Measurements from ENCODE around the gene MAST4.

MAST4 gene

DNA sequence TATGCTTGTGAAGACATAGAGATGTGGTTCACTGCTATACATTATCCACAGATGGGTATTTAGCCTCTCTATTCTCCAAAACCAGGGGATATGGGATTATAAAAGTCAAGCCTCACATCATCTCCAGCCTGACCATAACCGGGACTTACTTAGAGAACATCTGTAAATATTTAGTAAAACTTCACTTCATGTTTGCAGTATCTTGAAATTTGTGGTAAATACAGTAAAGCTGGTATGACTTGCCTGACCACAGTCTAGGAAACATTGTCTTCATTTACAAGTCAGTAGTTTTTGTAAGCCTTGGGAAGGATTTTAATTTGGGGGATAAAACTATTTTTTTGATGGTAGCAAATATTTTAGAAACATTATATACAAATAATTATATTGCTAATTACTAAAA is 64.2 kb downstream of the MAST4 start:
- TF ChIP-seq, protein P1, sequence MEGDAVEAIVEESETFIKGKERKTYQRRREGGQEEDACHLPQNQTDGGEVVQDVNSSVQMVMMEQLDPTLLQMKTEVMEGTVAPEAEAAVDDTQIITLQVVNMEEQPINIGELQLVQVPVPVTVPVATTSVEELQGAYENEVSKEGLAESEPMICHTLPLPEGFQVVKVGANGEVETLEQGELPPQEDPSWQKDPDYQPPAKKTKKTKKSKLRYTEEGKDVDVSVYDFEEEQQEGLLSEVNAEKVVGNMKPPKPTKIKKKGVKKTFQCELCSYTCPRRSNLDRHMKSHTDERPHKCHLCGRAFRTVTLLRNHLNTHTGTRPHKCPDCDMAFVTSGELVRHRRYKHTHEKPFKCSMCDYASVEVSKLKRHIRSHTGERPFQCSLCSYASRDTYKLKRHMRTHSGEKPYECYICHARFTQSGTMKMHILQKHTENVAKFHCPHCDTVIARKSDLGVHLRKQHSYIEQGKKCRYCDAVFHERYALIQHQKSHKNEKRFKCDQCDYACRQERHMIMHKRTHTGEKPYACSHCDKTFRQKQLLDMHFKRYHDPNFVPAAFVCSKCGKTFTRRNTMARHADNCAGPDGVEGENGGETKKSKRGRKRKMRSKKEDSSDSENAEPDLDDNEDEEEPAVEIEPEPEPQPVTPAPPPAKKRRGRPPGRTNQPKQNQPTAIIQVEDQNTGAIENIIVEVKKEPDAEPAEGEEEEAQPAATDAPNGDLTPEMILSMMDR (conservative IDR thresholded peaks at IDR 0.05; ENCODE audit: control insufficient read depth, insufficient read depth, low read depth, low read length): no peak
- H3K4me3 ChIP-seq (ENCODE audit: control insufficient read depth, low read depth, low read length): no peak overlapping the region
- peak; percentile 36 for DNase-seq (ENCODE audit: low read depth)

DNA sequence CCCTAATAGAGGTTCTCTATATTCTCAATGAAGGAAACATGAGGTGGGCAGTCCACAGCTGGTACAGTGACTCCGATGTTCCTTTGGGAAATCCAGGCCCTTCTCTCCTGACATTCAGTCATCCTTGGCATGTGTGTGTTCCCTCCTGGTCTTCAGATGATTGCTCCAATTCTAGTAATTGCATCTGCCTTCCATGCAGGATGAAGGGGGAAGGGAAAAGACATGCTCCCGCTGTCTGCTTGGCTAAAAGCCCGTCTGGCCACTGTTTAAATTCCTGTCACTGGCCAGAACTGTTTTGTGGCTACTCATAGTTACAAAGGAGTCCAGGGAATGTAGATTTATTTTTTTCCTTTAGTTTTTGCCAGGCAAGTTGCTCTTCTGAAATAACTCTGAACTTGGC is 65.0 kb downstream of the MAST4 start:
- TF ChIP-seq, protein P1 (conservative IDR thresholded peaks at IDR 0.05; ENCODE audit: control insufficient read depth, insufficient read depth, low read depth, low read length): no peak
- peak; percentile 81 for DNase-seq (ENCODE audit: low read depth)
- no peak overlapping the region for H3K4me3 ChIP-seq (ENCODE audit: control insufficient read depth, low read depth, low read length)

DNA sequence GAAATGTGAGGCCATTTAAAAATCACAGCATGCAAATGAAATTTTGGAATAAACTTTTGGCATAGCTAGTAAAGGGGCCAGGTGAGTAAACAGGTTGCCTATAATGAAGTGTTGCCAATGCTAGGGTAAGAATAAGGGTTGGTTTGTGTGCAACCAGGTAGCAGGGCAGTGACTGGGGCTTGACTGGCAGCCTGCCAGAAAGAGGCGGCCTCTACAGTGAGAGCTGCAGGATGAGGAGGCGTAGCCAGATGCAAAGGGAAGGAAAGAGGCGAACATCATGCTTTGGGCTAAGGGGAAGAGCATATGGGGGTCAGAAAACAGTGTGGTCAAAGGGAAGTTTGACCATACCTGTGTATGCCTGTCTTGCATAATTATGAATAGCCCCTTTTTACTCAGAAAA is 70.6 kb downstream of the MAST4 start:
- H3K4me3 ChIP-seq (ENCODE audit: control insufficient read depth, low read depth, low read length): no peak overlapping the region
- no peak for DNase-seq (ENCODE audit: low read depth)
- TF ChIP-seq, protein P1 (conservative IDR thresholded peaks at IDR 0.05; ENCODE audit: control insufficient read depth, insufficient read depth, low read depth, low read length): no peak

DNA sequence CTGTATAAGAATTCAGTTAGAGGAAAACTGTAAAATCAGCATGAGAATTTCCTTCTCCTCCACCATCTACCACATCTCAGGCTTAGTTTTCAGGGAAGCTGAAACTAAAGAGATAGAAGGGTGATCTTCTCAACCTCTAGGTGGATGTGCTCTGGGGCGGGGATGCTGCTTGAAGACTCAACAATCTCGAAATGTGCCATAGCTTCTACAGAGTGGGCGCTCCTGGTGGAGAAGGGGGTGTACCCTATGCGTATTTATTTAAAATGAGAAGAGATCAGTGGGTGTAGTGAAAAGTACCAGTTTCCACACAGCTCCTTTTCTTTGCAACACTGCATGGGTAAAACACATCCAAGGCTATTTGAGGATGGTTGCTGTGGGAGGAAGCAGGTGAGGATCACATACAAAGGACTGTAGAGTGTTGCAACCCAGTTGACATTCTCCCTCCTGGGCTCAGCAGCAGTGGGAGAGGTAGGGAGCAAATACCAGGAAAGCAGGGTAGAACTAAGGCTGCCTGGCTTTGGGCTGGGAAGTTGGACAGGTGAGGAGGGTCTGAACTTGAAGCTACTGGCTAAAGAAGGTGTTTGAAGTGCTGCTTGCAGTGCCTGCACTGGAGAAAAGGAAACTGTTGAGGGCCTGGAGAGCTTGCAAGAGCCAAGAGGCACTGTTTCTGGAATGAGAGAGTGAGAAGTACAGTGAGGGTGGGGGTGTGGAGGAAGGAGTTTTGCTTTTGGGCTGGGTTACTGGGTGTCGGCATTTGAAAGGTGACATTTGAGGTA is 73.1 kb downstream of the MAST4 start:
- TF ChIP-seq, protein P1 (conservative IDR thresholded peaks at IDR 0.05; ENCODE audit: control insufficient read depth, insufficient read depth, low read depth, low read length): no peak
- DNase-seq (ENCODE audit: low read depth): no peak
- no peak overlapping the region for H3K4me3 ChIP-seq (ENCODE audit: control insufficient read depth, low read depth, low read length)

DNA sequence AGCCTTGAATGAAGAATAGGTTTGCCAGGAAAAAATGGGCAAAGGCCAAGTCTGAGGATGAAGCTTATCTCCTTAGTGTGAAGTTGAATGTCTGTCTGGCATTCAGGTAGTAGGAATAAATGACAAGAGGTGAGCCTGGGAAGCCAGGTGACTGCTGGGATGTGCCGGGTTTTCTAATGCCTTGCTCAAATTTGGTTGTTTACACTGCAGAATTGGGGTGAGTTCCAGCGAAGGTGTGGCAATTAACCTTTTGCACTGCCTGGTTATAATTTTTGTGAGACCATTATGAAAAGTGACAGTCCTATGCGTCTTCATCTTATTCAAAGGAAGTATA is 73.6 kb downstream of the MAST4 start:
- DNase-seq (ENCODE audit: low read depth): no peak
- no peak overlapping the region for H3K4me3 ChIP-seq (ENCODE audit: control insufficient read depth, low read depth, low read length)
- TF ChIP-seq, protein P1 (conservative IDR thresholded peaks at IDR 0.05; ENCODE audit: control insufficient read depth, insufficient read depth, low read depth, low read length): no peak

DNA sequence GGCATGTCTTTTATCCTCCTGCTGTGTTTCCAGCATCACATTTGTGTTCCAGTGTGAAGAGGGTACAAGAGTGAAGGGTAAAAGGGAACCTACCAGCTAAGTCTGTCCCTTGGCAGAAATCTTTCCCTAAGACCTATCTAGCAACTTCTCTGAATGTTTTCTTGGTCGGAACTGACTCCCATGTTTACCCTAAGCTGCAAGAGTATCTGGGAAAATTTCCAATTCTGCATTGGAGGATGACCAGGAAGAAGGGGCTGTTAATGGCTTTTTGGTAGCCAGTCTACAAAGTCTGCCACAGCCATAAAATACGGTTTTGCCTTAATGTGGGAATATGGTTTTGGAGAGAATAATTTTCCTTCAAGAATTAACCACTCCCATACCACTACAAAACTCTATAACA is 75.1 kb downstream of the MAST4 start:
- no peak for DNase-seq (ENCODE audit: low read depth)
- TF ChIP-seq, protein P1 (conservative IDR thresholded peaks at IDR 0.05; ENCODE audit: control insufficient read depth, insufficient read depth, low read depth, low read length): no peak
- H3K4me3 ChIP-seq (ENCODE audit: control insufficient read depth, low read depth, low read length): no peak overlapping the region

DNA sequence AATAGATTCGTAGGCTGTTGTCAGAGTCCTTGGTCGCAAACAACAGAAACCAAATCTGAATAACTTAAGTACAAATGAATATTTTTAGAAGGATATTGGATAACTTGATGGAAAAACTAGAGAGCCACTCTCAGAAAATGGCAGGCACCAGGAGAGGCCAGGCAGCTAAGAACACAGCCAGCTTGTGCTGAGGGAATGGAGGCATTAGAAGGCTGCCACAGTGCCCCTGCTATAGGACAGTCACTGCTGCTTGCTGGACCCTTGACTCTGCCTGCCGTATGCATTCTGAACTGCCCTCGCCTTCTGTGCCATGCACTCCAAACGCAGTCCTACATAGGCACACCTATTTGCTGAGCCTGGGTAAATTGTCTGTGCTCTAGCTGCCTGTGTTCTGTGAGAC is 78.6 kb downstream of the MAST4 start:
- DNase-seq (ENCODE audit: low read depth): no peak
- TF ChIP-seq, protein P1 (conservative IDR thresholded peaks at IDR 0.05; ENCODE audit: control insufficient read depth, insufficient read depth, low read depth, low read length): no peak
- H3K4me3 ChIP-seq (ENCODE audit: control insufficient read depth, low read depth, low read length): no peak overlapping the region
